Esophagus (tissue), 2 donors: Measurements from ENCODE around the gene MCCD1. TPM values are rescaled to one million over a fixed set of nuclear protein-coding genes. Genes with fewer than 3 reads are reported as not detected.
"Not testable (repeated sequence)": the region's sequence is repeated elsewhere in the genome, so short reads cannot be mapped to it uniquely, and the experiment has no call there.

ENCODE experiments used
- H3K27ac ChIP-seq, 2 donors: one replicate each; pipeline ENCODE4 v1.5.1; 2013; ENCODE audit warnings: low read depth in 2 of 2, mild to moderate bottlenecking in 2 of 2, inconsistent platforms in 1 of 2, low read length in 1 of 2, moderate library complexity in 1 of 2
- H3K27me3 ChIP-seq, 2 donors: one replicate each; pipeline ENCODE4 v1.6.1; 2013; ENCODE audit warnings: low read length in 2 of 2, control low read depth in 1 of 2, mild to moderate bottlenecking in 1 of 2; ENCODE audit not compliant: insufficient read depth in 2 of 2, control insufficient read depth in 1 of 2
- H3K36me3 ChIP-seq, 2 donors: one replicate each; pipeline ENCODE4 v1.6.1; 2013; ENCODE audit warnings: low read length in 1 of 2; ENCODE audit not compliant: control insufficient read depth in 2 of 2, insufficient read depth in 2 of 2
- H3K4me1 ChIP-seq, 2 donors: one replicate each; pipeline ENCODE4 v1.6.1; 2013; ENCODE audit warnings: low read length in 1 of 2; ENCODE audit not compliant: control insufficient read depth in 2 of 2, insufficient read depth in 2 of 2
- H3K4me3 ChIP-seq, 2 donors: one replicate each; pipeline ENCODE4 v1.5.1; 2013; ENCODE audit warnings: low read length in 2 of 2, mild to moderate bottlenecking in 2 of 2, low read depth in 1 of 2, moderate library complexity in 1 of 2
- H3K9me3 ChIP-seq, 2 donors: one replicate each; pipeline ENCODE4 v1.6.1; 2013; ENCODE audit warnings: mild to moderate bottlenecking in 2 of 2, low read depth in 1 of 2, low read length in 1 of 2, moderate library complexity in 1 of 2; ENCODE audit not compliant: control insufficient read depth in 2 of 2, insufficient read depth in 1 of 2
- WGBS, 2 donors: extraction: QIAGEN DNeasy Blood & Tissue Kit; methylation state at CpG; one replicate each; pipeline ENCODE4 v1.1.7; 2013; 5-methylcytosine and 5-hydroxymethylcytosine counted together
- polyA plus RNA-seq, 2 donors: library from polyadenylated mRNA; stranded (reverse); fragments of 200-250 nt; gene quantifications; one replicate each; pipeline ENCODE4 v1.2.3, GENCODE V29; 2013
- donor health status: healthy with polysubstance abuse.
- donor health status: Bipolar disorder and iron deficiency.

MCCD1 gene
- polyA plus RNA-seq: not detected

GRCh38 chr6:31528821-31529328 is at the start of gene MCCD1:
MCCD1 (plus strand) TSS chr6:31528962; CDS start chr6:31529015, 53 bp downstream.
- no peaks in the 10 kb centered on the region for H3K27me3 ChIP-seq
- H3K9me3 ChIP-seq: no peaks in the 10 kb centered on the region
- H3K4me1 ChIP-seq: peaks cover 0 to 5% of the 10 kb centered on the region in 2 donors
- H3K4me3 ChIP-seq: no peak within 1 kb of the TSS
- H3K36me3 ChIP-seq: peaks cover 0 to 23% of the 10 kb centered on the region in 2 donors
- 71 to 73% methylated on average over 7 of the region's 7 CpGs for WGBS, 2 donors
- no peak within 1 kb of the TSS for H3K27ac ChIP-seq

GRCh38 chr6:31479151-31479932 is 49.4 kb upstream of the MCCD1 start:
- no peaks in the 10 kb centered on the region for H3K9me3 ChIP-seq
- H3K27ac ChIP-seq: no peak overlapping the region
- 84 to 85% methylated on average over 5 of the region's 5 CpGs for WGBS, 2 donors
- H3K4me3 ChIP-seq: no peak overlapping the region
- no peaks in the 10 kb centered on the region for H3K27me3 ChIP-seq
- H3K36me3 ChIP-seq: no peaks in the 10 kb centered on the region
- peaks cover 3 to 7% of the 10 kb centered on the region in 2 donors for H3K4me1 ChIP-seq

GRCh38 chr6:31479933-31480535 is 48.7 kb upstream of the MCCD1 start:
- Histone ChIP-seq H3K27ac (no peak overlapping the region), H3K4me1 (peaks cover 0 to 3% of the 10 kb centered on the region in 2 donors), H3K36me3 (no peaks in the 10 kb centered on the region), H3K27me3 (no peaks in the 10 kb centered on the region), H3K4me3 (no peak overlapping the region), H3K9me3 (no peaks in the 10 kb centered on the region)
- WGBS, 2 donors: 47 to 69% methylated on average over 3 of the region's 3 CpGs

- no peaks in the 10 kb centered on the region for H3K27me3 ChIP-seq
- no peak overlapping the region for H3K4me3 ChIP-seq
- no peaks in the 10 kb centered on the region for H3K4me1 ChIP-seq
- H3K27ac ChIP-seq: no peak overlapping the region
- H3K9me3 ChIP-seq: no peaks in the 10 kb centered on the region
- no peaks in the 10 kb centered on the region for H3K36me3 ChIP-seq
- WGBS, 2 donors: 83 to 94% methylated on average over 11 of the region's 11 CpGs
These were observed 48.2 kb upstream of the MCCD1 start for GRCh38 chr6:31480574-31480973.

- no peaks in the 10 kb centered on the region for H3K27me3 ChIP-seq
- H3K36me3 ChIP-seq: no peaks in the 10 kb centered on the region
- no peak overlapping the region for H3K4me3 ChIP-seq
- H3K9me3 ChIP-seq: no peaks in the 10 kb centered on the region
- H3K4me1 ChIP-seq: no peaks in the 10 kb centered on the region
- H3K27ac ChIP-seq: no peak overlapping the region
- 44 to 70% methylated on average over 2 of the region's 2 CpGs for WGBS, 2 donors
These were observed 45.4 kb upstream of the MCCD1 start for GRCh38 chr6:31483392-31483791.

- Histone ChIP-seq H3K4me3 (no peak overlapping the region), H3K36me3 (no peaks in the 10 kb centered on the region), H3K9me3 (no peaks in the 10 kb centered on the region), H3K27me3 (no peaks in the 10 kb centered on the region), H3K27ac (no peak overlapping the region), H3K4me1 (no peaks in the 10 kb centered on the region)
- WGBS, 2 donors: 82% methylated on average over 1 of the region's 1 CpG
These were observed 43.7 kb upstream of the MCCD1 start for GRCh38 chr6:31485055-31485454.

- not testable (repeated sequence) for H3K27me3 ChIP-seq, H3K36me3 ChIP-seq, H3K4me3 ChIP-seq, H3K4me1 ChIP-seq, H3K9me3 ChIP-seq, H3K27ac ChIP-seq
- no CpG with 5 or more reads among the region's 9 CpGs for whole genome bisulfite sequencing, 2 donors
These were observed 42.5 kb upstream of the MCCD1 start for GRCh38 chr6:31486065-31486837.

GRCh38 chr6:31487674-31488073 is 41.1 kb upstream of the MCCD1 start:
- WGBS, 2 donors: 60 to 72% methylated on average over 6 of the region's 6 CpGs
- H3K4me1 ChIP-seq, H3K4me3 ChIP-seq, H3K27me3 ChIP-seq, H3K9me3 ChIP-seq, H3K36me3 ChIP-seq: not testable (repeated sequence)
- H3K27ac ChIP-seq: peak overlapping the region in 1 of 2 donors; percentile 13

GRCh38 chr6:31489086-31489485 is 39.7 kb upstream of the MCCD1 start:
- Histone ChIP-seq H3K9me3 (no peaks in the 10 kb centered on the region), H3K4me3 (no peak overlapping the region), H3K27me3 (no peaks in the 10 kb centered on the region), H3K4me1 (no peaks in the 10 kb centered on the region), H3K27ac (no peak overlapping the region), H3K36me3 (no peaks in the 10 kb centered on the region)
- 68 to 89% methylated on average over 4 of the region's 4 CpGs for WGBS, 2 donors
